Measurements from ENCODE around the gene FAM186B.
A peak's percentile ranks its signal among the peaks of the same experiment; 100 is the strongest.

Gene FAM186B

GRCh38 chr12:49635036-49635435, 29.6 kb upstream of the FAM186B start:
- H3K4me1 ChIP-seq (ENCODE audit: control insufficient read depth, insufficient read depth, low read length) = no peaks in the 10 kb centered on the region; the same call in 1 of the 2 replicates
- no peak overlapping the region for H3K4me3 ChIP-seq (ENCODE audit: low read depth, low read length)
- TF ChIP-seq ZNF292 (tag by site-specific recombination; IDR thresholded peaks at IDR 0.05; ENCODE audit: borderline replicate concordance, low read depth) = no peak
- TF ChIP-seq SETDB1 (IDR thresholded peaks at IDR 0.05; ENCODE audit: insufficient read length, low read length) = no peak
- TF ChIP-seq ZBTB7A (tag by site-specific recombination; IDR thresholded peaks at IDR 0.05; ENCODE audit: low read depth) = no peak
- TF ChIP-seq ZNF610 (tag by site-specific recombination; IDR thresholded peaks at IDR 0.05; ENCODE audit: borderline replicate concordance) = no peak
- TF ChIP-seq ZNF580 (tag by site-specific recombination; IDR thresholded peaks at IDR 0.05) = no peak
- no peak for TF ChIP-seq ZIC2 (tag by site-specific recombination; IDR thresholded peaks at IDR 0.05)
- POLR2A ChIA-PET = no interaction called here
- peaks cover 4 to 25% of the 10 kb centered on the region in 2 experiments; a peak in 1 of 3 replicates for H3K36me3 ChIP-seq (ENCODE audit: control insufficient read depth in 2 of 2, insufficient read depth in 1 of 2, low read length in 2 of 2)
- H3K27ac ChIP-seq (ENCODE audit: extremely low read depth, low read depth, low read length) = no peak overlapping the region
- no peaks in the 10 kb centered on the region for H3K9me3 ChIP-seq (ENCODE audit: control insufficient read depth, insufficient read depth, low read depth, low read length)
- CTCF ChIA-PET = interaction anchor here (1.0 to 5.1 kb wide), 4 partner anchors 9 to 82 kb away, joined by 3 to 48 read pairs (median 12); partner anchors contain the start of gene PRPF40B

GRCh38 chr12:49633703-49634345, 28.4 kb upstream of the FAM186B start:
- no peak for TF ChIP-seq ZNF624 (tag by site-specific recombination; IDR thresholded peaks at IDR 0.05)
- peak; percentile 68 for TF ChIP-seq ZIC2 (tag by site-specific recombination; IDR thresholded peaks at IDR 0.05)
- TF ChIP-seq GLIS1 (tag by site-specific recombination; IDR thresholded peaks at IDR 0.05) = peak; percentile 52
- TF ChIP-seq MYNN (tag by site-specific recombination; IDR thresholded peaks at IDR 0.05; ENCODE audit: borderline replicate concordance) = no peak
- 0 out of 2 replicates have a peak, but pooled peaks have one; percentile 21 for TF ChIP-seq GLIS2 (tag by site-specific recombination; IDR thresholded peaks at IDR 0.05)
- ChIA-PET CTCF (interaction anchor here (0.6 to 5.1 kb wide), 7 partner anchors 8 to 1423 kb away, joined by 3 to 48 read pairs (median 4); partner anchors contain the start of gene PRPF40B), POLR2A (no interaction called here)
- Histone ChIP-seq H3K4me3 (ENCODE audit: low read depth, low read length) (no peak overlapping the region), H3K9me3 (ENCODE audit: control insufficient read depth, insufficient read depth, low read depth, low read length) (no peaks in the 10 kb centered on the region), H3K36me3 (ENCODE audit: control insufficient read depth in 2 of 2, insufficient read depth in 1 of 2, low read length in 2 of 2) (peaks cover 0 to 25% of the 10 kb centered on the region in 2 experiments; a peak in 1 of 3 replicates), H3K27ac (ENCODE audit: extremely low read depth, low read depth, low read length) (no peak overlapping the region), H3K4me1 (ENCODE audit: control insufficient read depth, insufficient read depth, low read length) (no peaks in the 10 kb centered on the region; the same call in 1 of the 2 replicates)

- Histone ChIP-seq H3K27ac (ENCODE audit: extremely low read depth, low read depth, low read length) (no peak overlapping the region), H3K9me3 (ENCODE audit: control insufficient read depth, insufficient read depth, low read depth, low read length) (no peaks in the 10 kb centered on the region), H3K4me1 (ENCODE audit: control insufficient read depth, insufficient read depth, low read length) (no peaks in the 10 kb centered on the region; the same call in 1 of the 2 replicates), H3K4me3 (ENCODE audit: low read depth, low read length) (no peak overlapping the region), H3K36me3 (ENCODE audit: control insufficient read depth in 2 of 2, insufficient read depth in 1 of 2, low read length in 2 of 2) (peaks cover 0 to 25% of the 10 kb centered on the region in 2 experiments; a peak in 1 of 3 replicates)
- ChIA-PET POLR2A (interaction anchor here (0.7 kb wide), 1 partner anchor 849 kb away, joined by 5 read pairs; no protein-coding TSS in a partner anchor), CTCF (interaction anchor here (0.6 to 2.2 kb wide), 6 partner anchors 8 to 1423 kb away, joined by 3 to 8 read pairs (median 4); partner anchors contain the start of gene PRPF40B)
- TF ChIP-seq ZFP69B (tag by site-specific recombination; IDR thresholded peaks at IDR 0.05) (no peak), ZNF18 (tag by site-specific recombination; IDR thresholded peaks at IDR 0.05) (no peak), ZNF488 (tag by site-specific recombination; IDR thresholded peaks at IDR 0.05) (no peak), ZNF645 (tag by site-specific recombination; IDR thresholded peaks at IDR 0.05) (no peak), ZNF768 (tag by site-specific recombination; IDR thresholded peaks at IDR 0.05) (no peak), ZNF747 (tag by site-specific recombination; IDR thresholded peaks at IDR 0.05) (no peak), PATZ1 (tag by site-specific recombination; IDR thresholded peaks at IDR 0.05) (no peak), GLI2 (tag by site-specific recombination; IDR thresholded peaks at IDR 0.05; ENCODE audit: borderline replicate concordance, low read depth) (no peak), ZNF146 (tag by site-specific recombination; IDR thresholded peaks at IDR 0.05) (no peak), ZNF701 (tag by site-specific recombination; IDR thresholded peaks at IDR 0.05) (no peak), ZBTB7A (tag by site-specific recombination; IDR thresholded peaks at IDR 0.05; ENCODE audit: low read depth) (no peak), IKZF3 (tag by site-specific recombination; IDR thresholded peaks at IDR 0.05) (no peak), ZNF274 (IDR thresholded peaks at IDR 0.05; ENCODE audit: low read length) (no peak), ZNF274 (tag by site-specific recombination; IDR thresholded peaks at IDR 0.05; ENCODE audit: borderline replicate concordance) (no peak)
Observed at GRCh38 chr12:49632986-49633702, 27.7 kb upstream of the FAM186B start.

Data from HEK293 (cell line).